Stimulated activated CD8-positive, alpha-beta memory T cell treated with anti-CD3 and anti-CD28 coated beads, Interleukin-4, amount 100 ng/mL, for 1 hour (primary cell): ENCODE data around the gene APOL6.

Experiments used
- DNase-seq, 2 donors: peaks; one replicate each; pipeline ENCODE4 v3.0.0-alpha.2; 2020; ENCODE audit warnings: low read depth in 2 of 2, low spot score in 1 of 2

APOL6 gene

GRCh38 chr22:35717572-35717971 lies 69.3 kb downstream of the APOL6 start, which contains the start of gene APOL5:
TSS of gene APOL5 (plus strand) at chr22:35717872. CDS start at chr22:35717872, 0 bp downstream.
- no peak for DNase-seq
